WTC11 (cell line): ENCODE measurements around the gene NKAIN4. TPM values are rescaled to one million over a fixed set of nuclear protein-coding genes. Genes with fewer than 3 reads are reported as not detected.

Source experiments
- ATAC-seq: fragments of 200-7000 bp; cut with Tn5 transposase; 2 replicates; pipeline ENCODE4 v1.10.0; 2021; ENCODE audit warnings: mild to moderate bottlenecking, moderate library complexity
- CTCF ChIA-PET: fragments of 300-600 bp; sonication (Branson Sonifier 250); formaldehyde crosslinking; loops from one replicate; lab custom pipeline; 2021; ENCODE audit warnings: antibody characterized with exemption; lab: Charles Lee
- POLR2A ChIA-PET: fragments of 350-600 bp; sonication (Branson Sonifier 250); formaldehyde crosslinking; loops from one replicate; lab custom pipeline; 2021; ENCODE audit warnings: antibody characterized with exemption; lab: Charles Lee
- DNase-seq: peaks from one replicate; pipeline ENCODE4 v3.0.0; 2021; ENCODE audit warnings: low spot score
- H3K27ac Mint-ChIP-seq: 2 replicates; pipeline ENCODE4 v1.8.0; 2021; ENCODE audit warnings: mixed read lengths
- H3K27me3 Mint-ChIP-seq: 2 replicates; pipeline ENCODE4 v1.8.0; 2021; ENCODE audit warnings: low read depth, mild to moderate bottlenecking, moderate library complexity, mixed read lengths
- H3K36me3 Mint-ChIP-seq: 2 replicates; pipeline ENCODE4 v1.8.0; 2021; ENCODE audit warnings: mixed read lengths
- H3K4me1 Mint-ChIP-seq: 2 replicates; pipeline ENCODE4 v1.8.0; 2022; ENCODE audit warnings: mixed read lengths
- H3K4me3 Mint-ChIP-seq: 2 replicates; pipeline ENCODE4 v1.8.0; 2021; ENCODE audit warnings: mild to moderate bottlenecking, moderate library complexity, mixed read lengths
- H3K9me3 Mint-ChIP-seq: 2 replicates; pipeline ENCODE4 v1.8.0; 2021; ENCODE audit warnings: mixed read lengths
- AR ChIP-seq: fragments of 250-450 bp; sonication (Bioruptor Pico); IDR thresholded peaks from 2 replicates; pipeline ENCODE4 v1.9.0; 2021; ENCODE audit warnings: mild to moderate bottlenecking
- ATF2 ChIP-seq: sonication (generic); formaldehyde crosslinking; IDR thresholded peaks from 2 replicates; pipeline ENCODE4 v1.8.1; 2022; ENCODE audit warnings: low read depth, missing genetic modification reagents, borderline replicate concordance
- ATF6 ChIP-seq: sonication (generic); formaldehyde crosslinking; IDR thresholded peaks from 2 replicates; pipeline ENCODE4 v1.8.1; 2023; ENCODE audit warnings: mild to moderate bottlenecking, missing genetic modification reagents
- E2F4 ChIP-seq: sonication (generic); formaldehyde crosslinking; IDR thresholded peaks from 2 replicates; pipeline ENCODE4 v1.8.1; 2022; ENCODE audit warnings: low read depth, mild to moderate bottlenecking, moderate library complexity, missing genetic modification reagents, borderline replicate concordance
- EMX1 ChIP-seq: fragments of 250-450 bp; sonication (Bioruptor Pico); IDR thresholded peaks from 2 replicates; pipeline ENCODE4 v1.8.0; 2021; ENCODE audit warnings: mild to moderate bottlenecking
- ESRRA ChIP-seq: sonication (generic); formaldehyde crosslinking; IDR thresholded peaks from 2 replicates; pipeline ENCODE4 v1.8.1; 2022; ENCODE audit warnings: mild to moderate bottlenecking, missing genetic modification reagents, borderline replicate concordance
- GRHL2 ChIP-seq: fragments of 250-450 bp; sonication (Bioruptor Pico); IDR thresholded peaks from 2 replicates; pipeline ENCODE4 v1.8.0; 2022; ENCODE audit warnings: mild to moderate bottlenecking, moderate library complexity; ENCODE audit not compliant: insufficient replicate concordance, severe bottlenecking
- HMGA2 ChIP-seq: fragments of 250-450 bp; sonication (Bioruptor Pico); IDR thresholded peaks from 2 replicates; pipeline ENCODE4 v1.4.0; 2021; ENCODE audit warnings: mild to moderate bottlenecking, moderate library complexity
- HMGXB4 ChIP-seq: sonication (generic); formaldehyde crosslinking; IDR thresholded peaks from 2 replicates; pipeline ENCODE4 v1.8.1; 2023; ENCODE audit warnings: mild to moderate bottlenecking, moderate library complexity, missing genetic modification reagents
- IRF1 ChIP-seq: sonication (generic); formaldehyde crosslinking; IDR thresholded peaks from 2 replicates; pipeline ENCODE4 v1.8.0; 2023; ENCODE audit warnings: missing genetic modification reagents
- JUN ChIP-seq: sonication (generic); formaldehyde crosslinking; IDR thresholded peaks from 2 replicates; pipeline ENCODE4 v1.8.0; 2023; ENCODE audit warnings: mild to moderate bottlenecking, missing genetic modification reagents
- MAX ChIP-seq: sonication (generic); formaldehyde crosslinking; IDR thresholded peaks from 2 replicates; pipeline ENCODE4 v1.8.0; 2022; ENCODE audit warnings: mild to moderate bottlenecking, missing genetic modification reagents
- NFE2L1 ChIP-seq: sonication (generic); formaldehyde crosslinking; IDR thresholded peaks from 2 replicates; pipeline ENCODE4 v1.8.1; 2023; ENCODE audit warnings: missing genetic modification reagents
- NR1H2 ChIP-seq: sonication (generic); formaldehyde crosslinking; IDR thresholded peaks from 2 replicates; pipeline ENCODE4 v1.9.0; 2021; ENCODE audit warnings: mild to moderate bottlenecking, moderate library complexity, missing genetic modification reagents
- NR2C2 ChIP-seq: sonication (generic); formaldehyde crosslinking; IDR thresholded peaks from 2 replicates; pipeline ENCODE4 v1.8.0; 2022; ENCODE audit warnings: mild to moderate bottlenecking, missing genetic modification reagents
- SOX15 ChIP-seq: fragments of 250-450 bp; sonication (Bioruptor Pico); IDR thresholded peaks from 2 replicates; pipeline ENCODE4 v1.9.0; 2021; ENCODE audit warnings: mild to moderate bottlenecking
- STAT6 ChIP-seq: sonication (generic); formaldehyde crosslinking; conservative IDR thresholded peaks from 2 replicates; pipeline ENCODE4 v1.8.1; 2023; ENCODE audit warnings: mild to moderate bottlenecking, low read depth, missing genetic modification reagents, moderate library complexity
- TCF7 ChIP-seq: sonication (generic); formaldehyde crosslinking; IDR thresholded peaks from 2 replicates; pipeline ENCODE4 v1.8.0; 2022; ENCODE audit warnings: mild to moderate bottlenecking, low read depth, missing genetic modification reagents, moderate library complexity
- ZNF138 ChIP-seq: sonication (generic); formaldehyde crosslinking; conservative IDR thresholded peaks from 2 replicates; pipeline ENCODE4 v1.8.1; 2022; ENCODE audit warnings: mild to moderate bottlenecking, moderate library complexity, missing genetic modification reagents
- ZNF416 ChIP-seq: fragments of 250-450 bp; sonication (Bioruptor Pico); IDR thresholded peaks from 2 replicates; pipeline ENCODE4 v1.9.0; 2021; ENCODE audit warnings: mild to moderate bottlenecking, inconsistent platforms
- ZNF671 ChIP-seq: fragments of 250-450 bp; sonication (Bioruptor Pico); IDR thresholded peaks from 2 replicates; pipeline ENCODE4 v1.8.0; 2021; ENCODE audit warnings: mild to moderate bottlenecking
- total RNA-seq: library from RNA; stranded (reverse); gene quantifications from 3 replicates; pipeline ENCODE4 v1.2.3, GENCODE V29; 2021

NKAIN4 gene
- total RNA-seq, 1 experiment from 2014 or later = 7.2 TPM

- no peaks in the 10 kb centered on the region for H3K9me3 Mint-ChIP-seq
- H3K27ac Mint-ChIP-seq = no peak overlapping the region
- H3K36me3 Mint-ChIP-seq = no peaks in the 10 kb centered on the region
- CTCF ChIA-PET = interaction anchor here (0.7 to 8.1 kb wide), 3 partner anchors 8 to 48 kb away, joined by 3 to 151 read pairs (median 56); partner anchors contain the start of gene NKAIN4
- no peak for ATAC-seq
- DNase-seq = no peak
- H3K4me1 Mint-ChIP-seq = peaks cover 34% of the 10 kb centered on the region
- no peak overlapping the region for H3K4me3 Mint-ChIP-seq
- POLR2A ChIA-PET = no interaction called here
- TF ChIP-seq E2F4 (no peak), ATF2 (no peak), GRHL2 (CRISPR knock-in tag) (no peak), SOX15 (CRISPR knock-in tag) (no peak), HMGA2 (CRISPR knock-in tag) (no peak), NR1H2 (CRISPR knock-in tag) (no peak), ZNF671 (CRISPR knock-in tag) (no peak), NR2C2 (CRISPR knock-in tag) (no peak), ZNF416 (CRISPR knock-in tag) (no peak), AR (no peak), ZNF138 (CRISPR knock-in tag) (no peak), ATF6 (CRISPR knock-in tag) (no peak), EMX1 (CRISPR knock-in tag) (no peak)
- H3K27me3 Mint-ChIP-seq = peaks cover 11% of the 10 kb centered on the region
Measured at GRCh38 chr20:63232235-63233060, 21.8 kb downstream of the NKAIN4 start.

GRCh38 chr20:63230800-63231268, 23.4 kb downstream of the NKAIN4 start:
- DNase-seq (peak; percentile 80), ATAC-seq (peak; percentile 75)
- no peak overlapping the region; the same call in 1 of the 2 replicates for H3K4me3 Mint-ChIP-seq
- ChIA-PET POLR2A (interaction anchor here (0.5 to 1.4 kb wide), 3 partner anchors 10 to 24 kb away, joined by 3 to 5 read pairs (median 3); partner anchors contain the start of gene NKAIN4), CTCF (interaction anchor here (0.6 to 2.2 kb wide), 41 partner anchors 8 to 545 kb away, joined by 3 to 15 read pairs (median 5); partner anchors contain the start of genes ARFGAP1, DIDO1 and NKAIN4)
- H3K36me3 Mint-ChIP-seq = no peaks in the 10 kb centered on the region
- peaks cover 34% of the 10 kb centered on the region for H3K4me1 Mint-ChIP-seq
- H3K9me3 Mint-ChIP-seq = no peaks in the 10 kb centered on the region
- 0 out of 2 replicates have a peak overlapping the region, but pooled peaks have one; percentile 6 for H3K27ac Mint-ChIP-seq
- peaks cover 11% of the 10 kb centered on the region for H3K27me3 Mint-ChIP-seq
- no peak for TF ChIP-seq TCF7 (CRISPR knock-in tag)
- TF ChIP-seq HMGXB4 = peak; percentile 41; the same call in 1 of the 2 replicates
- TF ChIP-seq MAX (CRISPR knock-in tag) = no peak; the same call in 1 of the 2 replicates
- no peak for TF ChIP-seq ESRRA
- no peak for TF ChIP-seq IRF1 (CRISPR knock-in tag)
- no peak for TF ChIP-seq STAT6 (CRISPR knock-in tag)
- no peak for TF ChIP-seq NFE2L1 (CRISPR knock-in tag)
- no peak for TF ChIP-seq JUN
